ENCODE results near the gene MPEG1.

MPEG1 gene

GRCh38 chr11:59212744-59213631 is at the start of gene MPEG1:
Gene MPEG1 (minus strand): TSS chr11:59212927. CDS start chr11:59212865, 62 bp downstream.
- in situ Hi-C loops (cut with HindIII; ENCODE audit: low sequenced_read_pairs) = no loop called here

DNA sequence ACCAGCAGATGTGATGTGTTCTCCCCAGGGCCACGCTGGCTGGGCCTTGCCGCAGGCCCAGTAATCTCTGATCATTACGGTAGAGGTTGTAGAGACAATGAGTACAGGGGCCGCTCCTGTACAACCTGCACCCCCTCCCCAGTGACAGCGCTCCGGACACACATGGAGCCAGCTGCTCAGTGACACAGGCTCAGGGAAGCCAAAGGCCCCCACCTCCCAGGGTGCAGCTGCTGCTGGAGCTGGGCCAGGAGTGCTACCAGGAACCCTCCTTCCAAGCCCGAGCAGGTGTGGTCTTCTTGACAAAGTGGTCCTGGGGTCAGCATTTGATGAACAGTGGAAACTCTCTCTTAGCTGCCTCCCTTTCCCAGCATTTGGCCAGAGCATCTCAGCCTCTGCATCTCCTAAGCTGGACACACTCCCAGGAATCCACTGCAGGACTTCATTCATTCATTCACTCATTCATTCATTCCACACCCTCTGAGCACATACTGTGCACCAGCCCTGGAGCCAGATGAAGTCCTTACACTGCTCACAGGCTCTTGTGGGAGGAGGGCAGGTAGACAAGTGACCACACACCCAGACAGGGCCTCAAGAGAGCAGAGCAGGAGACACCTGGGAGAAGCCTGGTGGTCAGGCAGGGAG is 49.6 kb upstream of the MPEG1 start:
- in situ Hi-C loops (cut with HindIII; ENCODE audit: low sequenced_read_pairs) = no loop called here

DNA sequence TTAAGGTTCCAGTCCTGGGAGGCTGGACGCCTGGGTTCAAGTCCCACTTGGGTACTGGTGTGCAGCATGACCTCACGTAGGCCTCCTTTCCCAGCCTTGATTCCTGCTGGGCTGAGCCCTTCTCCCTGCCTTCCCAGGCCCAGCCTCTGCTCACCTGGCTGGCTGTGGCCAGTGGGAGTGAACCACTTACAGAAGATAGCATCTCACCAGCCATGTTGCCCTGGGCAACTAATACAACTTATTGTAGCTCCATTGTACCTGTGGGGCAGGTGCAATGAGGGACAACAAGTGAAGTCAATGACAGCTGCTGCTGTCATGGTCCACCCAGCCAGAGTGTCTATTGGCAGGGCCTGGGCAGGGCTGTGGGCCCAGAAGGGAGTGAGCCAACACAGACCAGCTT is 48.4 kb upstream of the MPEG1 start:
- in situ Hi-C loops (cut with HindIII; ENCODE audit: low sequenced_read_pairs) = no loop called here

DNA sequence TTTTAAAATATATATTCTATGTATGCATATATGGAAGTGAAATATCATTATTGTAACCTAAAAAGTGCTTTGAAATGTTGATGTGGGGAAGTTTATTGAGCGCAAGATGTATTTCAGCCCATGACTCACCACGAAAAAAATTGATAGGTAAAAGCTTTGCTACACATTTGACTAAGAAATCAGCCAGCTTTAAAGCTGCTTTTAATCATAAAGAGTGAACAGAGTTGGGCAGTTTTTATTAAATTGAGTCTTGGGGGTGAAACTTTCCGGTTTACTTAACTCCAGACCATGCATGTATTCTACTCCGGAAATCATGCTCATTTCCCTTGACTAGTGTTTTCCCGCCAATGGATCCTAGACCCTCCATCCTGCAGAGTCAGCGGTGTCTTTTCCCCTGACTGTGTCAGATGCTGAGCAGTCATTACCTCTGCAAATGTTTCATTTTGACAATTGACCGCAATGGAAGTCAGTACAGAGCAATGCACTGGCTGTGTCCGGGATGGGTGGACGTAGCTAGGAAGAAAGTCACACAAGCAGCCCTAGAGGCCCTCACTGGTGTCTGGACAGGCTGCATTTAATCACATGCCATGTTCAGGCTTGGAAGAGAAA is 47.2 kb upstream of the MPEG1 start:
- in situ Hi-C loops (cut with HindIII; ENCODE audit: low sequenced_read_pairs) = no loop called here

DNA sequence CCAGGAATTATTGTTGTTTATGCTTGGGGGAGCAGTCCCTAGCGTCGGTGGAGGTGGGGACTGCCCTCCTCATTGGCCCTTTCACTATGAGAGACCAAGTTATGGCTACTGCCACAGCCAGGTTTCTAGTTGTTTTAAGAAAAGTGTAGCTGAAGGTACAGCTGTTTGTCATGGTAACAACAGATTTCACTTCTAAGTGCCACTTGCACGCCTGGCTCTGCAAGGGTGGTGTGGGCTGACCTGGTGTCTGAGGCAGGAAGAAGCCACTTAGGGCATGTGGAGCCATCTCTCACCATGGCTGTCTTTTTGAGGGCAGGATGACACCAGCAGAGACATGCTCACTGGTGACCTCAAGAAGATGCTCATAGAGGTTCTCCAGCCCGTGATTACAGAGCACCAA is 46.3 kb upstream of the MPEG1 start:
- in situ Hi-C loops (cut with HindIII; ENCODE audit: low sequenced_read_pairs) = no loop called here

- in situ Hi-C loops (cut with HindIII; ENCODE audit: low sequenced_read_pairs) = no loop called here
Observed at GRCh38 chr11:59255281-59255680, 42.6 kb upstream of the MPEG1 start.

GRCh38 chr11:59254286-59254685 is 41.6 kb upstream of the MPEG1 start:
- in situ Hi-C loops (cut with HindIII; ENCODE audit: low sequenced_read_pairs) = no loop called here

DNA sequence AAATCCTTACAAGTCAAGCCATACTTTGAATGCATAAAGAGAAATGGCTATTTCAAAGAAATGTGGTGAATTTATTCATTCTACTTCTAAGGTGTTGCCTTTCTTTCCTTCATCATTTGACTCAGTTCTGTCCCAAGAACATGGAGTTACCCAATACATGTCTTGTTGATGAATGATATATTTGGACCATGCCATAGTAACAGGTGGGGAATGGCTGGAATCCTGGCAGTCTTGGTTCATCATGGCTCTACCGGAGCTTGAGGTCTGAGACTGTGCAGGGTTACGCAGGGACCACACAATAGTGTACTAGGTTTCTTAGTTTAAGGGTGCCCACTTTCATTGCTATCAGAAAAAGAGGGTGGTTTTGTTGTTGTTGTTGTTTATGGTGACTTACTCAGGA is 40.3 kb upstream of the MPEG1 start:
- in situ Hi-C loops (cut with HindIII; ENCODE audit: low sequenced_read_pairs) = no loop called here

DNA sequence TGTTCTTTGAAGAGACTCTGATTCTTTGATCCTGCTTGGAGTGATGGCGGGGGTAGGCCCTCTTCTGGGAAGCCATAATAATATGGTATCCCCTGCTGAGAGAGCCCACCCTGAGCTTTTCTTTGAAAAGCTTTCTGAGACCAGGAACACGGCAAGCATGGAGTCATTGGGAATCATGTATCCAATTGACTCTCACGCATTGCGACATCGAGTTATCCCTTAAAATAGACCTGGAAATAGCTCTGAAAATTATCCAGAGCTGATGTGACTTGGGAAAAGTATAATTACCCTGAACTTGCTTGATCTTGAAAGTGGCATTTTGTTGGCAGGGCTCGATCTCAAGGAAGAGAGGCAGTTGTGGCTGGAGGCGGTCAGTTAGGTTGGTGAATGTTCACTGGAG is 36.8 kb upstream of the MPEG1 start:
- in situ Hi-C loops (cut with HindIII; ENCODE audit: low sequenced_read_pairs) = no loop called here

DNA sequence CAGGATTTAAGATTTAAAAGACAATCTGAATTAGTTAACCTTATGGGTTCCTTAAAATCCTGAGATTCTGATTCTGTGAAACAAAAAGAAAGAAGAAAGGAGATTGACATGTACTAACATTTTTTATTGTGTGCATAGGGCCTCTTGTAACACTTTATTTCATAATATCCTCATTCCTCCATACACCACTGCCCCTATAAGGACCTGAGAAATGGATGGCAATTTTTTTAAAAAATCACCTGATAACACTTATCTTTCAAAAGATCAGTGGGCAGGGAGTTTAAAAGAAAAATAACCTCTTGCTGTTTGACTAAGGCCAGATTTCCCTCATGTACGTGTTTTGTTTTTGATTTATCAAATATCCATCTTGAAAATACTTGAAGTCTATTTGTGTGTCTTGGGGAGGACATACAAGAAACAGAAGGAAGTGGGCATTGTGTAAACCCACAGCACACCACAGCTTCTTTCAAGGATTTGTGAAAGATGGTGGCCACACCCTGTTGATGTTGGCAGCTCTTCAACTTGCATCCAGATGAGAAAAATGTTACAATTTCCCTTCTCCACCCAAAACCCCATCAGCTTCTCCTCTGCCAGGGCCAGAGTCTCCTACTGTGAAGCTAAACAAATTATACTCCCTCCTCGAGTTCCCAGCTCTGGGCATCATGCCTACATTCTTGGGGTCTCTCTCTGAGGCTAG is 35.0 kb upstream of the MPEG1 start:
- in situ Hi-C loops (cut with HindIII; ENCODE audit: low sequenced_read_pairs) = no loop called here

DNA sequence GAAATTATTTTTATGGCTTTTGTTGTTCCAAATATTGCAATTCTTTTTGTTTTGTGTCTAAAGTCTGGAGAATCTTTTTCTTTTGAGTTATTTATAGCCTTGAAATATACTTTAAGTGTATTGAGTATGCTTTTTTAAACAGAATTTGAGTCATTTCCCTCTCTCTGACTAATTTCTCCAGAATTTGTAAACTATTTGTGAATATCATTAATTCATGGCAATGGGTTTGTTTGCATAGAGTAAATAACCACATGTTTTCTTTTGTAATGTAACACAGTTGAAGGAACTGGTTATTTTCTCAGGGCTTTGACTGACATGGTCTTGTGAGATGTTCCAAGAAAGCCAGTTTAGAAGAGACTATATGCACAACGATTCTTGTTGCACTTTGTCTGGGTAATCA is 30.9 kb upstream of the MPEG1 start:
- in situ Hi-C loops (cut with HindIII; ENCODE audit: low sequenced_read_pairs) = no loop called here

DNA sequence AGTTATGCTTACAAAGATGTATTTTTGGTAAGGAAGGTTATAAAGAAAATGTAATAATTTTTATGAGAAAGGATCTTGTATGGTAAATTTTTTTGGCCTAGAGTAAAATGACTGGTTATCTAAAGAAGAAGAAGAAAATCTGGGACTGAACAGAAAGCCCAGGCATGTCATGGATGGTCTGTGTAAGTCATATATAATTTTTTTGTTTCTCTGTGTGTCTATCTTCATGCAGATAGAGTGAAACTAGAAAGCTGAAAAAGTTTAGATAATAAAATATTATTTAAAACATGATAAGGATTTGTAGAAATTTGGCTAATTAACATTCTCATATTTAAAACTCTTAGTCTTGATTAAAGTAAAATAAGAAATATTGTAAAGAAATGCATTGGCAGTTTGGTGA is 27.6 kb upstream of the MPEG1 start:
- in situ Hi-C loops (cut with HindIII; ENCODE audit: low sequenced_read_pairs) = no loop called here

GRCh38 chr11:59226396-59226795 is 13.7 kb upstream of the MPEG1 start:
- in situ Hi-C loops (cut with HindIII; ENCODE audit: low sequenced_read_pairs) = no loop called here

- in situ Hi-C loops (cut with HindIII; ENCODE audit: low sequenced_read_pairs) = no loop called here
Observed at GRCh38 chr11:59225017-59225416, 12.3 kb upstream of the MPEG1 start.

DNA sequence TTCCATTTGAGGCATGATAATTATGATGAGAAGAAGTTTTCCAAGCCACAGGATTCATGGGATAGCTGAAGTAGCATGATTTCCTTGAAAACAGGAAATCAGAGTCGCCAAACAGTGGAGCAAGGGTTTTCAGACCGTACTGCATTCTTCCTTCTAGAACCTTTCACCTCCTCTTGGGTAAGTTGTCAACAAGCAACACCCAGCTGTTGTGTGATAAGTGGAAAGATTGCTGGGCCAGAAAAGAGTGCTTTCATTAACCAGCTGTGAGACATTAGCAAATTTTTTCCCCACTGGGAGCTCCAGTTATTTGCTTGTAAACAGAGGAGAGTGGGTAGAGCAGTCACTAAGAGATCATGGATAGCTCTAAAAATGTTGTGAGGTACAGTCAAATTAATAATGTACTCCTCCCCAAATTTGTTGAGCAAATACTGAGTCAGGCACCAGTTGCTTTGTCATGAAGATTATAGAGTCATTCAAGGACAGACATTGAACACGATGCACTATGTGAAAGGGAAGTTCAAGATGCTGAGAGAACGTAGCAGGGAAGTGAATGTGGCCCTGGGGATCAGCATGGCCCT is 11.7 kb upstream of the MPEG1 start:
- in situ Hi-C loops (cut with HindIII; ENCODE audit: low sequenced_read_pairs) = no loop called here

GRCh38 chr11:59223611-59224010 is 10.9 kb upstream of the MPEG1 start:
- in situ Hi-C loops (cut with HindIII; ENCODE audit: low sequenced_read_pairs) = no loop called here

DNA sequence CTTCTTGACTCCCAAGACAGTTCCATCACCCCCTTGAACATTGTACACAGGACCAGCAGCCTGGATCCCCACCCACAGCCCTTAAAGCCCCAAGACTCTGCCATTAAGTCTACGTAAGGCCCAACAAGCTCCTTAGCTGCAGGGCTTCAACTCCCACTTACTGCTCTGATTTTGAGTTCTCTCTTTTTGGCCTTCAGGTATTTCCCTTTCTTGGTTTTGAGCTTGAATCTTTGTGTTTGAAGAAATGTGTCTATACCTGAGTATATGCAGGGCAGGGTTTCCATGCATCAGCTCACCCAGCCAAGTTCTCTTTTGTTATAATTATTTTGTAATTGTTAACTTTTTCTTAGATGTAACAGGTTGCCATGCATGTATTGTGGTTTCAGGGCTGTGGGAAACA is 10.4 kb upstream of the MPEG1 start:
- in situ Hi-C loops (cut with HindIII; ENCODE audit: low sequenced_read_pairs) = no loop called here

DNA sequence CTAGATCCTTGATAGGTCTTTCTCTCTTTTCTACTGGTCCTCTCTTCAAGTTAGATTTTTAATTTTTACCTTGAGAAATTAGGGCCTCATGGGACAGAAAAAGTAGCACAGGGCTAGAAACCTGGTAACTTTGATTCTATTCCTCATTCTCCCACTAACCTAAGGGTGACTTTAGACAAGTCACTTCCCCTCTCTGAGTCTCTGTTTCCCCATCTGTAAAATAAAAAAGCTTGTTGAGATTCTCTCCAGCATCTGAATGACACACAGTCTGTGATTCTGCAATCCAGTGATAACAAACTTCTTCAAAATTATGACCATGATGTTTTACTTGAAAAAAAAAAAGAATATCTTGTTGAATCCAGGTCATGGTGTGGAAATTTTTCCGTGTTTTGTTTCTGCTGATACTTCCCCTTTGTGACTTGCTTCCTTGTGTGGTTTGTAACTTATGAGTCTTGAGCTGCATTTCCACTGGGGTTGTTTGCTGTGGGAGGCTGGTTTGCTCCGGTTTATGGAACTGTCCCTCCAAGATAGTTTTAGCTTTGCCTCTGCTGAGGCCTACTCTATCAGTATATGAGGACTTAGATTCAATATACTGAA is 9.8 kb upstream of the MPEG1 start:
- in situ Hi-C loops (cut with HindIII; ENCODE audit: low sequenced_read_pairs) = no loop called here

DNA sequence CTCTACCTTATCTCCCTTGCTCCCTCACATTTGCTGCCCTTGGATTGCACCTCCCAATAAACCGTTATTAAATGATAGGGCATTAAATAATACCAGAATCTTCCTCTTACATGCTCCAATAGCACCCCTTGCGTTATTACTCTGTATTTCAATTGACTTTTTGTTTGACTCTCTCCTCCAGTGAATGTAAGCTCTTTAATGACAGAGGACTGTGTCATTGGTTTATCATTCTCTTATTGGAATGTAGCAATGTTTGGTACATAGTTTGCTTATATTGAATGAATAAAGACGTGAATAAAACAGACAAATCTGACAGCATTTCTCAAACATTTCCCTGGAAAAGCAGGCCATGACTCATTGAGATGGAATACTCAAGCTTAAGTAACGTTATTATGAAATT is 8.7 kb upstream of the MPEG1 start:
- in situ Hi-C loops (cut with HindIII; ENCODE audit: low sequenced_read_pairs) = no loop called here

DNA sequence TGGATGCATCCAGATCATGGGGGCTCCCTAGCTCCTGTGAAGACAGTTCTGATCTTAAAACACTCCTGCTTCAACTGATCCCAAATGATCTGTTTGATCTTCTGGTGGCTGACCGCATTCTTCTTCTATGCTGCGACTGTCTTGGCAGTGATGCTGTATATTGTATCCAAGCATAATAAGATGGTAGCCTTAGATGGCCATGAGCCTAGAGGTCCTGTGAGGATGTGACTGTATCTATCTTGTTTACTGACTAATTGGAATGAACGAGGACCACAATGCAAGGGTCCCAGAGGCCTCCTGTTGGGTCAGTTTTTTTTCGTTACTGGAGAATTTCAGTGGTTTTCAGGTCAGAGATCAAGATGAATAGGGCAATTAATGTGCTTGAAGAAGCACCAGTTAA is 7.1 kb upstream of the MPEG1 start:
- in situ Hi-C loops (cut with HindIII; ENCODE audit: low sequenced_read_pairs) = no loop called here

GRCh38 chr11:59218893-59219292 is 6.2 kb upstream of the MPEG1 start:
- in situ Hi-C loops (cut with HindIII; ENCODE audit: low sequenced_read_pairs) = no loop called here
